ENCODE results near the gene ZNF385B.

The ZNF385B gene

GRCh38 chr2:179543361-179543901 lies 318.0 kb downstream of the ZNF385B start:
- DNase-seq, result no peak

DNA sequence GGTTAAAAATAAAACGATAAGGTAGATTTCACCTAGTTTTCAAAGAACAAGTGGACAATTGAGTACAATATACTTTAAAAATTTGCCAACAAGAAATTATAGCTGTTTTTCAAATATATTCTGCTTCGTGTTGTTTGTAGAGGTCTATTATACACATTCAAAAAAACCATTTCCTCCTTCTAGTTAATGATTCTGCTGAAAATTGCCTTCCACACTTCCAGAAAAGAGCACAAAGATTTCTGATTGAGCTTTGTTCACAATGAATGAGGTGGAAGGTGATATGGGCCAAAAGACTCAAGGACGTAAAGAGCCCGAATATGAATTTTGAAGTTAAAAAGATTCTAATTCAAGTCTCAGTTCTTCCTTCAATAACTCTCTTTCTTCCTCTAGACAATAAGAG lies 319.8 kb downstream of the ZNF385B start:
- no peak for DNase-seq

DNA sequence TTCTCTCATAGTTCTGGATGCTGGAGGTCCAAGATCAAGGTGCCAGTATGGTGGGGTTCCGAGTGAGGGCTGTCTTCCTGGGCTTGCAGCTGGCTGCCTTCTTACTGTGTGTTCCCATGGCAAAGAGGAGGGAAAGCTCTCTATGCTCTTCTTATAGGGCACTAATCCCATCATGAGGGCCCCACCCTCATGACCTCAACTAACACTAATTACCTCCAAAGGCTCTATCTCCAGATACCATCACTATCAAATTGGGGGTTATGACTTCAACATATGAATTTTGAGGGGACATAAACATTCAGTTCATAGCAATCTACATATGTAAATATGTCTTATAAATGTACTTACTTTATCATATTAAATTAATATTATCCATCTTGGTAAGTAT lies 322.3 kb downstream of the ZNF385B start:
- no peak for DNase-seq

GRCh38 chr2:179538406-179539123 lies 322.8 kb downstream of the ZNF385B start:
- DNase-seq, result no peak

- no peak for DNase-seq
Observed at GRCh38 chr2:179536185-179536584, 325.2 kb downstream of the ZNF385B start.

GRCh38 chr2:179533875-179534274 lies 327.5 kb downstream of the ZNF385B start:
- DNase-seq, result no peak

DNA sequence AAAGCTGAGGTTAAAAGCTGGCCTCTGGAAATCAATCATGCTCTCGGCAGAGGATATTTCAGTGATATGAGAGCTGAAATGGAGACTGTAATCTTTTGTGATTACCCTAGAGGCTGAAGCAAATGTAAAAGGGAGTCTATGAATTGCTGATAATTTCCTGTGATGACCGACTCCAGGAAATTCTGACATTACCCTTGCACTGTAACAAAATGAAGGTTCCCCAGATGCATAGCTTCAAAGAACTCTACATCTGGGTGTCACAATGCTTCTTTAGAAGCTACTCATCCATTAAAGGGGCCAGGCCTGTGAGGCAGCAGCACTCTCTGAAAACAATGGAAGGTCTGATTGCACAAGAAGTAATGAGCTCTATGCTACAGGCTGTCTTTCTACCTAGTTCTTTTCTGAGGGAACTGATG lies 328.5 kb downstream of the ZNF385B start:
- DNase-seq, result no peak

DNA sequence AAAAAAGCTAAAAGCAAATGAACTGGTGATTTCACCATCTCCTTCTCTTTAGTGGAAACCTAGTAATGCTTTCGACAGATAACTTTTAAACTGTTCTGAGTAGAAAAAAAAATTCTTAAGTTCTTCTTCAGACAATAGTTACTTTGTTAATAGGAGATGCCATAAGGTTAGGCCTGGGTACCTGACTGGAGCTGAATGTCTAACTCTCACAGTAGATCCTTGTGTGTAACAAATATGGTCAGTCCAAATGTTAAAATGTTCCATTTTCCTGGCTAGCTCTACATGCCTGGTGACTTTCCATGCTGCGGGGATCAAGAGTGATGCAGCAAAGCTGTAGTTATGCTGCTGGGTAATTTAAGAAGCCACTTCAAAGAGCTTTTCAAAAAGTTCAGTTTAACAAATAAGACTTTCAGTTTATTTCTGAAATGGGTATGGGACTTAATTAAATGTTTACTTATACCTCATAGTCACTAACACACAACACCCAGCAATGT lies 332.8 kb downstream of the ZNF385B start:
- no peak for DNase-seq

DNA sequence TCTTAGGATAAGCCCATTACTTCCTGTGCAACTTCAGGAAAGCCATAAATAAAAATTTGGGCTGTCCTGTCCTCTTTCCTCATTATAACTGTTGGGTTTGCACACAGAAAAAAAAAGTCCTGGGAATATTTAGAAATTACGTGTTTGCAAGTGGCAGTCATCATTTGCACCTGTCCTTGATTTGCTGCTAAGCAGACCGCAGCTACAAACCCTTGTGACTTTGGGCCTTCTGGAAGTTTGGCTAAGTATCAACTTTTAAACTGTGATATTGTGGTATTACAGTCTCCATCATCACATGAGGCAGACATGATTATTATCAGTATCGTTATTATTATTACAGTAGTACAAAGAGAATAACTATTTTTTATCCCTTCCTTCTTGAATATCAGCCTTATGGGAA lies 336.1 kb downstream of the ZNF385B start:
- no peak for DNase-seq

DNA sequence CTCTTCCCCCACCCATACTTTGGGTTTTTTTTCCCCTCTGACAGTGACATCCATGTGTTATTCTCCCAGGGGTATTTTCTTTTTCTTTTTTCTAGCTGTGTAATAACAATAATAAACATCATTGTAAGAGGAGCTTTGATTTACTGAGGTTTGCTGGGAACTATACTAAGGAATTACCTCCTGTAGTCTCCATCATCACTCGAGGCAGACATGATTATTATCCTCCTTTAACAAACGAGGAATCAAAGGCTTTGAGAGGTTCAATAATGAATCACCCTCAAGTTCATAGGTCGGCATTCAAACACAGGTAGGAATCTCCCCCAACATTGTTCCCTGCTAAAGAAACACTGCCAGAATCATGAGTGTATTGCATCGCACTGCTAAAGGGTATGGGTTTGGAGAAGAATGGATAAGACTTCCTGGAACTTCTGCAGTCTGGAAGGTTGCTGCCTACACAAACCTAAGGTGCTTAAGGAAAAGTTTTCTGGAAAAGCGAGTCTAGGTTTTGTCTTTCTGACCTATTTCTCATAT lies 336.5 kb downstream of the ZNF385B start:
- no peak for DNase-seq

DNA sequence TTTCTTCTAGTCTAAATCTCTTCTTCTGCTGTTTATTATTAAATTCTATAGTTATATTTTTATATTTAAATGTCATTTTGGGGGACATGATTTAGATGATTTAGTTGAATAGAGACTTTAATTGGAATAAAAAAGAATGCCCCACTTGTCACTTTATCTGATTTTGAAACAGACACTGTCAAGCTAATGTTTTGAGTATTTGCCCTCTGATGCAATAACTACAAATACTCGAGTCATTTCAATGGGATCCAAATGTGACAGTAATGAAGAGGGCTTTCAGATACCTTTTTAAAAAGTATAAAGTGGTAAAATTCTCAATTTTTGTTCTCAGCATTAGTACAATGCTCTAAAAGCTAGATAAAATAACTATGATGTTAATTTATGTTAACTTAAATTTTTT lies 339.5 kb downstream of the ZNF385B start:
- DNase-seq, result no peak

GRCh38 chr2:179518830-179519229 lies 342.6 kb downstream of the ZNF385B start:
- DNase-seq, result no peak

DNA sequence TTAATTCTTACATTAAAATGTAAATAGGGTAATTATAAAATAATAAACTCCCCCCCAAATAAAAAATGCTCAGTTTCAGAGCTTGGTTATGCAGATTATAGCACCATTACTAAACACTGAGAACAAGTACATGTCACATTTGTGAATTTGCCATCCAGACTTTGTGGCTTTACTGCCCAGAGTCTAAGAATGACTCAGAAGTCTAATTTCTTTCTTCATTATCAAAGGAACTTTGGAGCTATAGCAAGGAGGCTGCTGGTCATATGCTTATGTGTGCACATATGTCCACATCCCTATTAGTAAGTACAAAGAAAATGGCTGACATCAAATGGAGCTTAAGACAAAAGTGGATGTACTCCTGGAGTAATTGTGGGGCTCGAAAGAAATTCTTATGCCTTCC lies 348.2 kb downstream of the ZNF385B start:
- DNase-seq, result no peak

DNA sequence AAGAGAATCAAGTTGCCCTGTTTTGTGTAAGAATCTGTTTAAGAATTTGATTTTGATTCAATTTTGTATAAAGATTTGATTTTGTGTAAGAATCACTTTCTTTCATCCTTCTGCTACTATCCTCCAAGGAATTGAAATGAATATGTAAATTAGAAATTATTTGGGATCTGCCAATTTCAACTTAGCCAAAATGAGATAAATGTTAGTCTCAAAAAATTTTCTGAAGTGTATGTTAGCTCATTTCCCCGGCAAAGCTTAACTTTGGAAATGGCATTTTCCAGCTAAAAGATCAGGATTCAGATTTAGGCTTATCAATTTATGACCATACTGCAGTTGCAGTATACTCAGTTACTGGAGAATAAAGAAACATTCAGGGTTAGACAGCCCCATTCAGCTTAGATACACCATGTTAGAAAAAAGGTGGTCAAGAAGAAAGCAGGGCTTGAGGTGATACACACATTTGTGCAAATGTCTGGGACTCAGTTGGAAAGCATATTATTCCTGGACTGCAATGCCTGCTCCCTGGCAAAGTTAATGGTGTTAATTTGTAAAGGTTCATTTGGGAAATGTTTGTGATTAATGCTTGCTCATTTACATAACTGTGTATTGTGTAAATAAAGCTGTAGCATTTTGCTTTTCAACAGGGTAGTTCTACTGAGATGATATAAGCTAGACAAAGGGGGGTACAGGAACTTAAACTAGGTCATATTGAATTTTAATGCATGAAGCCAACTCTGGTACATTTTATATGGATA lies 349.0 kb downstream of the ZNF385B start:
- DNase-seq, result no peak

DNA sequence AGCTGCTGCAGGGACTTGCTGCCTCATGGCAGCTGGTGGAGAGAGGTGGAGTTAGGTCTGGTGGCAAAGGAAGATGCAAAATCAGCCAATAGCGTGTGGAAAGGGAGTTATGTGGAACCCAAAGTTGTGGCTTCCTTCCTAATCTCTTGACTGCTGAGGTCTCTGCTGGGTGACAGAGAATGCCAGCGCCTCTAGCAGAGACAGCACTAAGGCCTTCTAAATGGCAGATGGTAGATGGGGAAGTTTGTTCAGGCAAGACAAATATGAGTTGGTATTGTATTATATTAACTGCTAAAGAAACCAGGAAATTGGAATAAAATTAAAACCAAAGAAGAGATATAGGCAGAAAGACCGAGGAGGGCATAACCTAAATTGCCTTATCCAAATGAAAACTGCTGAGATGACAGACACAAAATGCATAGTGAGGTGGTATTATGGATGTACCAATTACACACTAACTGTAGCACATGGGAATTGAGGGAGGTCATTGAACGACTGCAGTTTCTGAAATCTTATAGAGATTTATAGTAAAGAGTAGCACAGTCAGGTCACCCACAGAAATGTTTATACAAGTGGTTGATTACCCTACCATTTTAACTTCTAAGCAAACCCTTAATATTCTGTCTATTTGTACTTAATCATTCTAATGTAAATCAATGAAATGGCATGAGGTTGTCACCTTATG lies 350.2 kb downstream of the ZNF385B start:
- DNase-seq, result no peak

GRCh38 chr2:179495315-179495714 lies 366.1 kb downstream of the ZNF385B start:
- no peak for DNase-seq

DNA sequence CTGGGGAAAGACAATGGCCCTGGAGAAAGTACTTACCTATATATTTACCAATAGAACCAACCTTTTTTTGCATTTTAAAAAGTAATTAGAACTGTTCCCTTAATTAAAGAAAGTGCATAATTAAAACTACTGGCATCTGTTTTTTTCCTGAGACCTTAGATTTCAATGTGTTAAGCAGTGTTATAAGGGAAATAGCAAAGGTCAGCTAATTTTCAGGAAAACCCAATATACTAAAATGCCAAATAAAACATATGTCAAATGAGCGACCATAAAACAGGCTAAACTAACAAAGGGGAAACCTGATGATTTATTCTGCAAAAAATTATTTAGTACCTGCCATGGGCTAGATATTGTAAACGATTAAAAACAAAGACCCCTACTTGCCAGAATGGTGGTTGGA lies 372.8 kb downstream of the ZNF385B start:
- DNase-seq, result no peak

DNA sequence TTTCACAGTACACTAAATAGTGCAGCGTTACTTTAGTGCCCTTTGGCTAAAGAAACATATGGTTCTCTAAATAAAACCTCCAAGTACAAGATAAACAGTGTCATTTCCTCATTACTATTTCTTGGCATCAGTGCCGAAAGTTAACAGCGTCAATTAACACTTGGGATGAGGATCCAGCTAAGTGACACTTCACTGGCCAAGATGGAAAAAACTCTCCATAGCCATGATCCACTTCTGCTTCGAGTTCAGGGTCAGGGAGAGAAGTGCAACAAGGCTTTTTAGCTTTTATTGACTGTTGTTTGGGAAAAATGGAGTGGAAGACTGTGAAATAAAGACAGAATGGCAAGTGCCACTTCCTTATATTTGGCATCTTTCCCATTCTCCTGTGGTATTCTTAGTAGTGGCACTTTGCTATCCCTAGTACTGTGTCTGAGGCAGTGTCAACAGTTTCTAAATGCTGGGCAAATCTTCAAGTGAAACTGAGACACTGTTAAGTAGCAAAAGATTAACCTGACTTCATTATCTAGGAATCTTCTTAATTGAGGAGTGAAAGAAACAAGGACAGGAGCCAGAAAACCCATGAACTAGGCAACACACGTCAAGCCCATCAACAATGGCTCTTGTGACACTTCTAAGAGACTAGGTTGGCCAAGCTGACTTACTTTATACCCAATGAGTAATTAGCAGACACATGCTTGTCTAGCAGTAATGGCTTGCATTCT lies 374.2 kb downstream of the ZNF385B start:
- DNase-seq, result no peak

GRCh38 chr2:179483131-179483530 lies 378.3 kb downstream of the ZNF385B start:
- no peak for DNase-seq

- no peak for DNase-seq
Observed at GRCh38 chr2:179479947-179480346, 381.5 kb downstream of the ZNF385B start.

- no peak for DNase-seq
Observed at GRCh38 chr2:179478771-179479170, 382.6 kb downstream of the ZNF385B start.

GRCh38 chr2:179470992-179471391 lies 390.4 kb downstream of the ZNF385B start:
- DNase-seq, result no peak

GRCh38 chr2:179470089-179470488 lies 391.3 kb downstream of the ZNF385B start:
- no peak for DNase-seq
